NCI-H446 treated with DMSO at 0.1 percent for 48 hours (cell line): ENCODE data around the gene GLYATL3.

Experiments
- DNase-seq: peaks from one replicate; lab custom pipeline; 2025; lab: John Stamatoyannopoulos, UW

Gene GLYATL3

GRCh38 chr6:49548613-49549304 is 49.0 kb downstream of the GLYATL3 start:
- no peak for DNase-seq

DNA sequence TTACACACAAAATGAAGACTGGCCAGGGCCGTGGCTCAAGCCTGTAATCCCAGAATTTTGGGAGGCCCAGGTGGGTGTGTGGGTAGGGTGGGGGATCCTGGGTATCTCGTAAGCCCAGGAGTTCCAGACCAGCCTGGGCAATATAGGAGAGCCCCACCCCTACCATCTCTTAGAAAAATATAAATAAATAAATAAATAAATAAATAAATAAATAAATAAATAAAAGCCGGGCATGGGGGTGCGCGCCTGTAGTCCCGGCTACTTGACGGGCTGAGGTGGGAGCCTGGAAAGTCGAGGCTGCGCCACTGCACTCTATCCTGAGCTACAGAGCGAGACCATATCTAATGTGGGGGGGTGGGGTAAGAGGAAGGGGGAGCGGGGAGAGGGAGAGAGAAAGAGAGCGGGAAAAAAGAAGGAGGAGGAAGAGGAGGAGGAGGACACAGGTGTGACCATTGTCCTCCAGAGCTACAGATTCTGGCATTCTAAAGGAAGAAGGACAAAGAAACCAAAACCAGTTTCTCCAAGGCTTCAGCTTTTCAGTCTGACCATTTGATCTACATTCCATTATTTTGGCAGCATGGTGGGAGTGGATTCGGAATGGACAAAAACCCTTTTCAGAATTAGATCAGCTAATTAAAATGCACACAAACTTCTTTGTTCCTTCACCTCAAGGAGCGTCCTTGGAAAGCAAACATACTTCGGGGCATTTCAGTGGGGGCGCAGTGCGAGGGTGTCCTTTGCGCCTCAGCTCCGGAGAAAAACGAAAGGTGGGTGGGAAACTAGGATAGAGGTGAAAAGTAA is 50.2 kb downstream of the GLYATL3 start:
- DNase-seq = no peak

- no peak for DNase-seq
Measured at GRCh38 chr6:49550492-49551077, 50.9 kb downstream of the GLYATL3 start, which contains the start of gene C6orf141. Gene C6orf141, plus strand, starts transcription at chr6:49550668. Its CDS starts 125 bp downstream, at chr6:49550793.

DNA sequence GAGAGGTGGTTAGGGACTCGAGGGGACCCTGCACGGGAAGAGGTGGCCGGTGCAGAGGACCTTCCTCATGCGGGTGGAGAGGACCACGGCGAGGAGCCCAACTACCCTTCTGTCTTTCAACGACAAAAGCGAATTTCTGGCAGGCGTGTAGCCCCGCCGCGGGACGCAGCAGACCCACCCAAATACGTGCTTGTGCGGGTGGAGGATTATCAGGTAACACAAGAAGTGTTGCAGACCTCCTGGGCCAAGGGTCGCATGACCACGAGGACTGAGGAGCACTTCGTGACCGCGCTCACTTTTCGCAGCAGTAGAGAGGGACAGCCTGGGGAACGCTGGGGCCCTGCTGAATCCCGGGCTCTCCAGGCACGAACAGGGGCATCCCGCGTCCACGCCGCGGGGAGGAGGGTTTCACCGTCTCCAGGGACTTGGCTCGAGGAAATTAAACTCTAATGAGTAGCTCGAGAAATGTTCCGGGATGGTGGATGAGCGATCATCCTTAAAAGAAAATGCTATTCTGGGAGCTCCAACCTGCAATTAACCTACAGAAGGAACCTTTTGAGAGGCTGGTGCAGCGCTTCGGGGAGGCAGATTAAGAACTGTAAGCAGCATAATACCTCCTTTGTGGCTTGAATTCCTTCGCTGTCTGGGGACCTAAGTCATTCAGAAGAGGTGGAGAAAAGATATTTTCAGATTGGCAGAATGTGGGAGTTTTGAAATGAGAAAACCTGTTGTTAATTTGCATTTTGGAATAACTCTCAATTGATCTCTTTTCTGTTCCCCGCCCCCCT is 51.5 kb downstream of the GLYATL3 start:
- DNase-seq = no peak

- DNase-seq = no peak
Measured at GRCh38 chr6:49551866-49552129, 52.1 kb downstream of the GLYATL3 start.

DNA sequence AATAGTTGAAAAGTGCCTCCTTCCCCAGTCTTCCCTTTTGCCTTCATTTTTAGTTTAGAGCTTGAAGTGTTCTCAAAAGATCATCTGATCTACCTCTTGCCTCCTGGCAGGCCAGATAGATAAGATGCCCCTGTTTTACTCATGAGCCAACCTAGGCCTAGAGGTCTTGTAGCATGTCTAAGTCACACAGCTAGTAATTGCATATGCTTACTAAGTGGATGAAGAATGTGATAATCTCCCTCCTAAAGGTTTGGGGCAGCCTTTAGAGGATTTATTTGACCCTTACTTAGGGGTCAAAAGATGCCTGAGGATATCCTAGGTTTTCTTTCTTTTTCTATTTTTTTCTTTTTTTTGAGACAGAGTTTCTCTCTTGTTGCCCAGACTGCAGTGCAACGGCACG is 52.9 kb downstream of the GLYATL3 start:
- DNase-seq = no peak

GRCh38 chr6:49553384-49553783 is 53.7 kb downstream of the GLYATL3 start:
- DNase-seq = no peak

DNA sequence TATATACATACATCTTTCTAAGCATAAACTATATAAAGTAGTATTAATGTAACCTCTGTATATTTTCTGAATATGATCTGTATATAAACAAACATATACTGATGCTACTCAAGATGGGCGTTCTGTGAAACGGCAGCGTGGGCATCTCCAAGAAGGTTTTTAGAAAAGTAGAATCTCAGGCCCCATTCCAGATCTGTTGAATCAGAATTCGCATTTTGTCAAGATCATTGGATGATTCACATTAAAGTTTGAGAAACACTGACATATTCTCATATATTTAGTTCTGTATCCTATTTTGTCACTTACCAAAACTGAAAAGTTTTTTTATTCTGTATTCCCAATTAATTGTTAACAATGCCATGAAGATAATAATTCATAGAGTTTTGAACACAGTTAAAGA is 56.2 kb downstream of the GLYATL3 start:
- no peak for DNase-seq

GRCh38 chr6:49556429-49556837 is 56.7 kb downstream of the GLYATL3 start:
- no peak for DNase-seq

DNA sequence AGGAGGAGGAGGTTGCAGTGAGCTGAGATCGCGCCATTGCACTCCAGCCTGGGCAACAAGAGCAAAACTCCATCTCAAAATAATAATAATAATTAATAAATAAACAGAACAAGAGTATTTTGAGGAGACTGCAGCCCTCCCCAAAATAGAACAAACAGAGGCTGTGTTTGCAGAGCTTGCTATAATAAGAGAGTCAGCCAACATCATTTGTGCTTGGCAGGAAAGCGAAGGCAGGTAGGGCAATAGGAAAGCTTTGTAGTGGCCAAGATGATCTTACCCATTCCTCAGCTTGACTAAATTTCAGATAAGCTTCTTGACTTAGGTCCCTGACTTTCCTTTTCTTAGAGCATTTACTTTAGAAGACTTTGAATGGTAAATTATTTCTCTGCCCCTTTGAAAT is 57.5 kb downstream of the GLYATL3 start:
- no peak for DNase-seq

DNA sequence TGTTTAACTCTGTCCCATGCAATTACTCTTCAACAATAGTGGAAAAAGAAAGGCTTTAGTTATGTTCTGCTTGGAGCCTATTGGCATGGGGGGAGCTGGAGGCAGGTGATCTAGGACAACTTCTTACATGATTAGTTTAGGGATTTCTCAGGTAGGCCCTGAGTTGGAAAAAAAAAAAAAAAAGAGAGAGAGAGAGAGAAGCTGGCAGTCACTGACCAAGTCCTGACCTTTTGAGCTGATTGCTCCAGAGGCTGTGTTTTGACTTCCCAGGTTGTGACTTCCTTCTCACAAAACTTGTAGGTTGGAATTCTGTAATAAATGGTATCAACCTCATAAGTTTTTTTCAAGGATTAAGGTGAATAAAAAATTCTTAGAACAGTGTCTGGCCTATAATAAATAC is 58.5 kb downstream of the GLYATL3 start:
- DNase-seq = no peak

DNA sequence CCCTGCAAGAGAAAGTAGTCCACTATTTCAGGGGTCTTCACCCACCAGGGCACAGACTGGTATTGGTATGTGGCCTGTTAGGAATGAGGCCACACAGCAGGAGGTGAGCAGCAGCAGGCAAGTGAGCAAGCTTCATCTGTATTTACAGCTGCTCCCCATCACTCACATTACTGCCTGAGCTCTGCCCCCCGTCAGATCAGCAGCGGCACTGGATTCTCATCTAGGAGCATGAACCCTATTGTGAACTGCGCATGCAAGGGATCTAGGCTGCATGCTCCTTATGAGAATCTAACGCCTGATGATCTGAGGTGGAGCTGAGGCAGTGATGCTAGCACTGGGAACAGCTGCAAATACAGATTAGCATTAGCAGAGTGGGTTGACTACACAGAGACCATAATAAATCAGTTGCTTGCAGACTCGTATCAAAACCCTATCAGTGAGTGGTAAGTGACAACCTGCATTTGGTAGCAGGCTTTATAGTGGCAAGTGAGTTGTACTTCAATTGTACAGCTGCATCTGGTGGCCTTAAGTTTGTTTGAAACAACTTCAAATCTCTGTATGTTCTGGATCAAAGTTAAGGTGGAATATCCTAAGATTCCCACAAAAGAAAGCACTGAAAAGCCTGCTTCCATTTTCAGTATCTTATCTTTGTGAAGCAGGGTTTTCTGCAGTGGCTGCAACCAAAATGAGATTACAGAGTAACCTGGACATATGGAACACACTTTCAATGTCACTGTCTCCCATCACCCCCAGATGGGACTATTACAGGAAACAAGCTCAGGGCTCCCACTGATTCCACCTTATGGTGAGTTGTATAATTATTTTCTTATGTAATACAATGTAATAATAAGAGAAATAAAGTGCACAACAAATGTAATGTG is 63.5 kb downstream of the GLYATL3 start:
- no peak for DNase-seq

DNA sequence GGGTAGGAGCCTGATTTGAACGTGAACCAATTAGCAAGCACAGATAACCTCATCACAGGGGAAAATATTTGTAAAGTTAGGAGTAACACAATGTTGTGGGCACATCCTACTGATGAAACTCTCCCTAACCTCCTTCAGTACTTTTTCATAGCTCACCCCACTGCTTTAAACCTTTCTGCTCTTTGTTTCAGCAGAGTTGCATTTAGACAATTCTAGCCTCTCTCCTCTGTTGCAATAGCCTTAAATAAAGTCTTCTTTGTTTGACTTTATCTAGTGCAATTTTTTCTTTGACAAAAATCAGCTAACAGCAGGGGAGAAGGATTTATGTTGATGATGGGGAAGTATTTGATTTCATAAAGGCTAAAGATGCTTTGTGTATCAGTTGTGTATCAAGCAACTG is 64.8 kb downstream of the GLYATL3 start:
- DNase-seq = no peak

GRCh38 chr6:49565261-49565660 is 65.5 kb downstream of the GLYATL3 start:
- no peak for DNase-seq

GRCh38 chr6:49565855-49566254 is 66.1 kb downstream of the GLYATL3 start:
- no peak for DNase-seq

DNA sequence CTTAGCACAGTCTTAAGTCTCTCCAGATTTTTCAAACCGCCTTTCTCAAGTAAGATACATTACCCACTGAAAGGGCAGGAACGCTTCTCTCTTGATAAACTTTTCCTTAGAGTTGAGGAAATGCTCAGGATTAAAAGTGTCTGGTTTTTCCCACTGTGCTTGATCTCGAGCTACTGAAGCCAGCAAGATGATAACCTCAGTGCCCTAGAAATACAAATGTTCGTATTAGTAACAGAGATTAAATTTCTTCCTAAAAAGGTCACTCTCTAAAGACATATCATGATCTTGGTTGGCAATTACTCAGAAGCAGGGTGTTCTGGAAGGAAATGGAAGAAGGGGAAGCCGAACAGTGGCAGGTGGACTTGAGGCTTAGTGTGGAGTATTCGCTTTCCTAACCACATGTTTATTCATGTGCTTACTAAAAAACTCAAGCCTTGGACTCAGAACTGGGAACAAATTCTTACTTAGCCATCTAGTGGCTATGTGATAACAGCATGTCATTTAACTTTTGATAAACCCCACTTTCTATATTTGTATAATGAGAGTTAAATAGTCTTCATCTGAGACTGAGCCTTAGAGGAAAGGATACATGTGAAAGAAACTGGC is 70.9 kb downstream of the GLYATL3 start:
- no peak for DNase-seq

GRCh38 chr6:49576618-49577017 is 76.9 kb downstream of the GLYATL3 start:
- DNase-seq = no peak
